ENCODE results near the gene TNP2.

The TNP2 gene

DNA sequence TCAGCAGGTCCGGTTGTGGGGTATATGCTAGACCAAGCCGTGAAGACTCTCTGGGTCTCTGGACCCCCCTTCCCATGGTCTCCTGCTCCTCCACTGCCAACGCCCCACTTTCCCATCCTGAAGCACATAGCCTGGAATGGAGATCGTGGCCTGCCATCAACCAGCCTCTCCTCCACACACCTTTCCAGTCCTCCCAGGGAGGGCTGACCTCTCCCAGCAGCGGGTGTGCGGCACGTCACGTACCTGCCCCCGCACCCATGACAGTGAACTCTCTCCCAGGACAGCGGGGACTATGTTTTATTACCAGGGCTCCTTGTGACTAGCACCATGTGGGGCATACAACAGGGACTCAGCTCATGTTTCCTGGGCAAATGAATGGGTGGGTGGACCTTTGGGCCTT is 2.5 kb upstream of the TNP2 start:
- Histone ChIP-seq H3K4me3 (ENCODE audit: low read depth, low read length) (no peak overlapping the region), H3K36me3 (replicated peaks) (no peaks in the 10 kb centered on the region), H3K27ac (no peak overlapping the region), H3K27me3 (replicated peaks) (no peaks in the 10 kb centered on the region)
- no peak for DNase-seq
- TF ChIP-seq, protein P1, sequence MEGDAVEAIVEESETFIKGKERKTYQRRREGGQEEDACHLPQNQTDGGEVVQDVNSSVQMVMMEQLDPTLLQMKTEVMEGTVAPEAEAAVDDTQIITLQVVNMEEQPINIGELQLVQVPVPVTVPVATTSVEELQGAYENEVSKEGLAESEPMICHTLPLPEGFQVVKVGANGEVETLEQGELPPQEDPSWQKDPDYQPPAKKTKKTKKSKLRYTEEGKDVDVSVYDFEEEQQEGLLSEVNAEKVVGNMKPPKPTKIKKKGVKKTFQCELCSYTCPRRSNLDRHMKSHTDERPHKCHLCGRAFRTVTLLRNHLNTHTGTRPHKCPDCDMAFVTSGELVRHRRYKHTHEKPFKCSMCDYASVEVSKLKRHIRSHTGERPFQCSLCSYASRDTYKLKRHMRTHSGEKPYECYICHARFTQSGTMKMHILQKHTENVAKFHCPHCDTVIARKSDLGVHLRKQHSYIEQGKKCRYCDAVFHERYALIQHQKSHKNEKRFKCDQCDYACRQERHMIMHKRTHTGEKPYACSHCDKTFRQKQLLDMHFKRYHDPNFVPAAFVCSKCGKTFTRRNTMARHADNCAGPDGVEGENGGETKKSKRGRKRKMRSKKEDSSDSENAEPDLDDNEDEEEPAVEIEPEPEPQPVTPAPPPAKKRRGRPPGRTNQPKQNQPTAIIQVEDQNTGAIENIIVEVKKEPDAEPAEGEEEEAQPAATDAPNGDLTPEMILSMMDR (IDR thresholded peaks at IDR 0.05; ENCODE audit: low read depth, low read length, missing control alignments): no peak
- in situ Hi-C loops (cut with HindIII; ENCODE audit: low pct_ligation_motif_present, low sequenced_read_pairs): no loop called here

DNA sequence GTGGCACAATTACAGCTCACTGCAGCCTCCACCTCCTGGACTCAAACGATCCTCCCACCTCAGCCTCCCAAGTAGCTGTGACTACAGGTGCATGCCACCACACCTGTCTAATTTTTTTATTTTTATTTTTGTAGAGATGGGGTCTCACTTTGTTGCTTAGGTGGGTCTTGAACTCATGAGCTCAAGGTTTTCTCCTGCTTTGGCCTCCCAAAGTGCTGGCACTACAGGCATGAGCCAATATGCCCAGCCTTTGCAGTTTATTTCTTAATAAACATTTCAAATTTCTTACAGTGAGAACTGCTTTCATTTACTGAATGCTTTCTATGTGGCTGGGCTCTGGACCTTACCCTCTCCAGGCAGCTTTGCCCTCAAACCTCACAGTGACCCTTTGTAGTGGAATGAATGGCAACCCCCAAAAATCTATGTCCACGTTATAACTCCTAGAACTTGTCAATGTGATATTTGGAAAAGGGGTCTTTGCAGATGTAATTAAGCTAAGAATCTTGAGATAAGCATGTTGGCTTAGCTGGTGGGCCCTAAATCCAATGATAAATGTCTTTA is 1.6 kb upstream of the TNP2 start:
- in situ Hi-C loops (cut with HindIII; ENCODE audit: low pct_ligation_motif_present, low sequenced_read_pairs): no loop called here

DNA sequence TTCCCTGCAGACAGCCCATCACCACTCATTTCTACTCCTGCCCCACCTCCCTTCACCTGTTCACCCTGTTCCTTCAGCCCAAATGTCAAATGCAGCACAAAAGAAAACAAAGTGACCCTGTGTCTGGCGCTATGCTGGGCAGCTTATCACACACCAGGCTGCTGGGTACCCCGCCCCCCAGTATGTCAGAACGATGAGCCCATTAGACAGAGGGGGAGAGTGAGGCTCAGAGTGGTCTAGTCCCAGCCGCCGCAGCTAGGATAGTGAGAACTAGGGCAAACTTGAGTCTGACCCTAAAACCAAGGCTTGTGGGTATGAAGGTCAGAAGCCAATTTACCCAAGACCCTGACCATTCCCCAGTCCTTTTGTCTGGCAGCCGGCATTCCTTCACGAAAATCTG is 4.0 kb downstream of the TNP2 start:
- DNase-seq: no peak
- TF ChIP-seq, protein P1 (IDR thresholded peaks at IDR 0.05; ENCODE audit: low read depth, low read length, missing control alignments): no peak
- in situ Hi-C loops (cut with HindIII; ENCODE audit: low pct_ligation_motif_present, low sequenced_read_pairs): no loop called here
- Histone ChIP-seq H3K27me3 (replicated peaks) (no peaks in the 10 kb centered on the region), H3K4me3 (ENCODE audit: low read depth, low read length) (no peak overlapping the region), H3K27ac (no peak overlapping the region), H3K36me3 (replicated peaks) (no peaks in the 10 kb centered on the region)

More for the DNA sequence above, 1.6 kb upstream of the TNP2 start:
- no peak for DNase-seq
- H3K27me3 ChIP-seq (replicated peaks): no peaks in the 10 kb centered on the region
- no peak overlapping the region for H3K4me3 ChIP-seq (ENCODE audit: low read depth, low read length)
- H3K36me3 ChIP-seq (replicated peaks): no peaks in the 10 kb centered on the region
- TF ChIP-seq, protein P1 (IDR thresholded peaks at IDR 0.05; ENCODE audit: low read depth, low read length, missing control alignments): no peak
- no peak overlapping the region for H3K27ac ChIP-seq

DNA sequence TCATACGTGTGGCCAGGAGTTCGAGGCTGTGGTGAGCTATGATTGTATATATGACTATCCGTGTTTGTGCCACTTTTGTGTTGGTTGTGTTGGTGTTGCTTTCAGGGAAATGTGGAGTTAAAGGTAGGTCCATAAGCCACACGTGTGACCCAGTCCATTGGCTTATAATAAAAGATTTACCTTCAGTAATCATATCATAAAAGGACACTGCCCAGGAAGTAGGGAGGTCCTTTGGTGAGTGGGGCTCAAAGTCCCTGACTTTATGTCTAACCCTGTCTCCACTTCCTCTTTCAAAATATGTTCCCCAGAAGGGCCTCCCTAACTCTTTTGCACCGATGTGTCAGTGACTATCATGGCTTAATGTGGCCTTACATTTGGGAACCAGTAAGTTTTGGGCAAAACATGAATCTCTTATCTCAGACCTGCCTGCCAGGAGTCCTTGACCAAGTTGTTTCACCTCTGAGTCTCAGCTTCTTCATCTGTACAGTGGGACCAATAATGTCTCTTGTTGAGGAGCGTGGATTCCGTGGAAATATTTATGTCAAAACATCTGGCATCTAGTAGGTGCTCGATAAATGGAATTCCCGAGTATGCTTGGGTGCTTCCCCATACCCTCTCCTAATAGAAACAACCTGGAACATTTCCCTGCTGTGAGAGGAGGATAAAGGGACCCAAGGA is 4.8 kb downstream of the TNP2 start:
- Histone ChIP-seq H3K27ac (no peak overlapping the region), H3K27me3 (replicated peaks) (no peaks in the 10 kb centered on the region), H3K36me3 (replicated peaks) (no peaks in the 10 kb centered on the region), H3K4me3 (ENCODE audit: low read depth, low read length) (no peak overlapping the region)
- in situ Hi-C loops (cut with HindIII; ENCODE audit: low pct_ligation_motif_present, low sequenced_read_pairs): no loop called here
- no peak for DNase-seq
- TF ChIP-seq, protein P1 (IDR thresholded peaks at IDR 0.05; ENCODE audit: low read depth, low read length, missing control alignments): no peak

DNA sequence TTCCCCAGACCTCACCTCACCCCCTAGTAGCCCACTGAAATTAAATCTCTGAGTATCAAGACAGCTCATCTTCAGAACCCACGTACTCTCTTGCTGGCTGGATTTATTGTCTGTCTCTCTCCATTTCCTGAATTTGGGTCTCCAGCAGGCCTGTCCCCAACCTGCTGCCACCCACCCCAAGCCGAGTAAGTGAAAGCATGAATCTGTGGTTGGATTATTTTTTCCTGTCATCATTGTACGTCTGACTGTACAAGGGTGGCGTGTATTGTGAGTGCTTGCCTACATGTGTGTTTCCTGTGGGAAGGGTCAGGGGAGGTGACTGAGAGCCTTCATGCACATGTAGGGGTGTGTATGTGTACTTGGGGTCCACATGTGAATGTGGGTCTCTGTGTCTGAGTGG is 5.4 kb downstream of the TNP2 start:
- no peak for DNase-seq
- Histone ChIP-seq H3K27ac (no peak overlapping the region), H3K27me3 (replicated peaks) (no peaks in the 10 kb centered on the region), H3K4me3 (ENCODE audit: low read depth, low read length) (no peak overlapping the region), H3K36me3 (replicated peaks) (no peaks in the 10 kb centered on the region)
- in situ Hi-C loops (cut with HindIII; ENCODE audit: low pct_ligation_motif_present, low sequenced_read_pairs): no loop called here
- TF ChIP-seq, protein P1 (IDR thresholded peaks at IDR 0.05; ENCODE audit: low read depth, low read length, missing control alignments): no peak

DNA sequence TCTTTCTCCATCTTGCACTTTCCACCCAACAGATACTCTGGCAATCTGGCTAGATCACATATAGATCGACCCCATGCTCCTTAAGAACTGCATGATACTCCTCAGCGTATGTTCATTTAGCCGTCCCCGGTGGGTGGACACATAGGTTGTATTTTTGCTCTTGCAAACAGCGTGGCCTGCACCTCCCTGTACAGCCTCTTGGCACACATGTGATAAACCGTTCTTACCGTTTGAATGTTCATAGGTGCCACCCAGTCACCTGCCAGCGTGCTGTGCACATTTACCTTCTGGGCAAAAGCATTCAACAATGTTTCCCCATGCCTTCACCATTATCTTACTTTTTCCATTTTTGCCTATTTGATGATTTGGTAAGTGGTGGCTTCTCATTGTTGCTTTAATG is 6.2 kb downstream of the TNP2 start:
- no peak overlapping the region for H3K4me3 ChIP-seq (ENCODE audit: low read depth, low read length)
- no peak overlapping the region for H3K27ac ChIP-seq
- TF ChIP-seq, protein P1 (IDR thresholded peaks at IDR 0.05; ENCODE audit: low read depth, low read length, missing control alignments): no peak
- no peak for DNase-seq
- in situ Hi-C loops (cut with HindIII; ENCODE audit: low pct_ligation_motif_present, low sequenced_read_pairs): no loop called here
- no peaks in the 10 kb centered on the region for H3K36me3 ChIP-seq (replicated peaks)
- no peaks in the 10 kb centered on the region for H3K27me3 ChIP-seq (replicated peaks)
